Measurements from ENCODE around the gene CEP57L1.

Gene CEP57L1

DNA sequence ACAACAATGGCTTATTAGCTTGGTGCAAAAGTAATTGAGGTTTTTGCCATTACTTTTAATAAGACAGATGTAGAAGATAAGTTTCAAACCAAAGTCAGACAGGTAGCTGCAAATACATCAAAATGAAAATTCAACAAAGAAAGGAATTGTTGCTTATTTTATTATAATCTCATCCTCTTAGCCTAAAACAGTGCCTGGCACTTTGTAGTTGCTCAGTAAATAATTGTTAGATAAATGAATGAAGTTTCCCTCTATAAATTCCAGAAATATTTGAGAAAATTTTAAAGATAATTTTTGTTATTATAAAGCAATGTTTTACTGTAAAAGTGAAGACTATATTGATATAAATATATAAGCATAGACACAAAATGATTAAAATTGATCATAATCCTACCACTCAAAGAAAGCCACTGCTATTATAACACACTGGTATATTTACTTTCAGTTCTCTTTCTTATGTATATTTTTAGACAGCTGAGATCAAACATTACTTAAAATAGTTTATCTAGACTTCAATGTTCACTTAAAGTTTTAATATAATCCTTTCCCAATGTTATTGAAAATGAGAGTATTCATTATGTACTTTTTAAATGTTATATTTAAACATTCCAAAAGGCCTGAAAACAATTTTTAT lies 43.2 kb upstream of the CEP57L1 start:
- in situ Hi-C loops (cut with MboI; ENCODE audit: low sequenced_read_pairs, unreplicated experiment): no loop called here
- TF ChIP-seq, protein P1, sequence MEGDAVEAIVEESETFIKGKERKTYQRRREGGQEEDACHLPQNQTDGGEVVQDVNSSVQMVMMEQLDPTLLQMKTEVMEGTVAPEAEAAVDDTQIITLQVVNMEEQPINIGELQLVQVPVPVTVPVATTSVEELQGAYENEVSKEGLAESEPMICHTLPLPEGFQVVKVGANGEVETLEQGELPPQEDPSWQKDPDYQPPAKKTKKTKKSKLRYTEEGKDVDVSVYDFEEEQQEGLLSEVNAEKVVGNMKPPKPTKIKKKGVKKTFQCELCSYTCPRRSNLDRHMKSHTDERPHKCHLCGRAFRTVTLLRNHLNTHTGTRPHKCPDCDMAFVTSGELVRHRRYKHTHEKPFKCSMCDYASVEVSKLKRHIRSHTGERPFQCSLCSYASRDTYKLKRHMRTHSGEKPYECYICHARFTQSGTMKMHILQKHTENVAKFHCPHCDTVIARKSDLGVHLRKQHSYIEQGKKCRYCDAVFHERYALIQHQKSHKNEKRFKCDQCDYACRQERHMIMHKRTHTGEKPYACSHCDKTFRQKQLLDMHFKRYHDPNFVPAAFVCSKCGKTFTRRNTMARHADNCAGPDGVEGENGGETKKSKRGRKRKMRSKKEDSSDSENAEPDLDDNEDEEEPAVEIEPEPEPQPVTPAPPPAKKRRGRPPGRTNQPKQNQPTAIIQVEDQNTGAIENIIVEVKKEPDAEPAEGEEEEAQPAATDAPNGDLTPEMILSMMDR (IDR thresholded peaks at IDR 0.05; ENCODE audit: borderline replicate concordance, control extremely low read depth, extremely low read depth, insufficient read depth, missing control alignments): no peak
- no peak for DNase-seq (ENCODE audit: low spot score)

DNA sequence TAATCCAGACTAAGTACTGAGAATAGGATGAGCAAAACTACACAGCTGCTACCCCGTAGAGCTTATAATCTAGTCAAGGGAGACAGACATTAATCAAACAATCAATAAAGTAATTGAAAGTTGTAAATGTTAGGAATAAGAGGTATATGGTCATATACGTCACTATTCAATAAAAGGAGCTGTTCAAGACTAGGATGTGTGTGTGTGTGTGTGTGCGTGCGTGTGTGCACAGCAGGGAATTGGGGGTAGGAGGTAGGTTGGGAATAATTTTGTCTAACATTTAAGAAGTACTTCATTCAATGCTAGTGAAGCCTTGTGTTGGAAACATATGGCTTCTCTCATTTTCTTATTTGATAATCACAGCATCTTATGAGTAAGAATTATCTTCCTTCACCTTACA lies 42.5 kb upstream of the CEP57L1 start:
- in situ Hi-C loops (cut with MboI; ENCODE audit: low sequenced_read_pairs, unreplicated experiment): no loop called here
- TF ChIP-seq, protein P1 (IDR thresholded peaks at IDR 0.05; ENCODE audit: borderline replicate concordance, control extremely low read depth, extremely low read depth, insufficient read depth, missing control alignments): no peak
- DNase-seq (ENCODE audit: low spot score): no peak

DNA sequence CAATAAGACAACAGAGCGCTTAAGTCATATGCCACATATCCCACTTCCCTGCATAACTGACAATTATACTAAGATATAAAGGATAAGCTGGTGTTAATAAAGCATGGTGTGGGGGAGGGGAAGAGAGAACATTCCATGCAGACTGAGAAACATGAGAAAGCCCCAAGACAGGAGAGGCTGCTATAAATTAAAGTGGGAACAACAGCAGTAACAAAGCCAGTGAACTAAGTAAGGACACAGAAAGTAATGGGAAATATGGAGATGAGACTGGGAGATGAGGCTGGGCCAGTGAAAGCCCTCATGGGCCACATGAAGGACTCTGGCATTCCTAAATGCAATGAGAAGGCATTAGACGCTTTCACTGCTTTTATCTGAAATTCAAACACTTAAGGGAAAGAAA lies 42.0 kb upstream of the CEP57L1 start:
- TF ChIP-seq, protein P1 (IDR thresholded peaks at IDR 0.05; ENCODE audit: borderline replicate concordance, control extremely low read depth, extremely low read depth, insufficient read depth, missing control alignments): no peak
- in situ Hi-C loops (cut with MboI; ENCODE audit: low sequenced_read_pairs, unreplicated experiment): no loop called here
- DNase-seq (ENCODE audit: low spot score): no peak

DNA sequence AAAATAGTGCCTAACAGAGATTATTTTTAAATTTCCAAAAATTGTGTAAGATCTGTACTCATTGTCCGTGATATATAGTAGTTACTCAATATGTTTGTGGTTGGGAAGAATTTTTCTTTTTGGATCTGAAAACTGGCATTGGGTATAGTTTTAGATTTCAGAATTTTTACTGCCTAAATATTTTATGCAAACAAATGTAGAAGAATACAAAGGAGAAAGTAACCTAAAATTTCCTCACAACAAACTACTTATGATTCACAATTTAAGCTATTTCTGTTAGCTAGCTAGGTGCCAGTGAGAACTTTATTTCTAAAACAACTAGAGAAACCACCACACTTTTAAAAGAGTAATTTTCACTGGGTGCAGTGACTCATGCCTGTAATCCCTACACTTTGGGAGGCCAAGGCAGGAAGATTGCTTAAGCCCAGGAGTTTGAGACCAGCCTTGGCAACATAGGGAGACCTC lies 39.5 kb upstream of the CEP57L1 start:
- TF ChIP-seq, protein P1 (IDR thresholded peaks at IDR 0.05; ENCODE audit: borderline replicate concordance, control extremely low read depth, extremely low read depth, insufficient read depth, missing control alignments): no peak
- no peak for DNase-seq (ENCODE audit: low spot score)
- in situ Hi-C loops (cut with MboI; ENCODE audit: low sequenced_read_pairs, unreplicated experiment): no loop called here

DNA sequence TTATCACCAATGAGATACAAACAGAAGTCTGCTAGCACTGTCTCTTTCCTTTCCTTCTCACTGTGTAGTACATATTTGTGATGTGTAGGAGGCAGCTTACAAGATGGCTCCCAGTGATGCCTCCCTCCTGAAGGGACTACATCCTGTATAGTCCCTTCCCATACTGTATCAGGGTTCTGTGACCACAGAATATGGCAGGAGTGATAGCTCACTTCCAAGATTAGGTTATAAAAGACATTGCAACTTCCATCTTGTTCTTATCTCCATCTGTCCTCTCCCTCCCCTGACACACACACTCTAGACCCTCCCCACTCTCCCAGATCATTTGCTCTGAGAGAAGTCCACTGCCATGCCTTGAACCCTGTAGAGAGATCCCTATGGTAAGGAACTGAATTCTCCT lies 38.6 kb upstream of the CEP57L1 start:
- TF ChIP-seq, protein P1 (IDR thresholded peaks at IDR 0.05; ENCODE audit: borderline replicate concordance, control extremely low read depth, extremely low read depth, insufficient read depth, missing control alignments): no peak
- DNase-seq (ENCODE audit: low spot score): no peak
- in situ Hi-C loops (cut with MboI; ENCODE audit: low sequenced_read_pairs, unreplicated experiment): no loop called here

DNA sequence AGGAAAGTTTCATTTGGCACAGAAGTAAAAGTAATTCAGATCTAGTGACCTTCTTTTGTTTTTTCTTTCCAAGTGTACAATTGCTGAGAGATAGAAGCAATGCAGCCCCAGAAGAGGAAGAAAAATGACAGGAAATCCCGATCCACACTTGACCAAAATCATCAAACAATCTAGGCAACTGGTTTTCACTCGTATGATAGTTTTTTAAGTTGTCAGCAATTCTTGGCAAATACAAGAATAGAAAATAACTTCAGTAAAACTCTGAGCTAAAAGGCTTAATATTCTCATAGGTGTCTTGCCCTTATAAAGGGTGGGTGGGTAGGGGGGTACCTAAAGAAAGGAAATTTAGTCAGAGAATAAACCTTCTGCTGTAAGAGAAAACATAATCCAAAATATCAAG lies 36.7 kb upstream of the CEP57L1 start:
- TF ChIP-seq, protein P1 (IDR thresholded peaks at IDR 0.05; ENCODE audit: borderline replicate concordance, control extremely low read depth, extremely low read depth, insufficient read depth, missing control alignments): no peak
- DNase-seq (ENCODE audit: low spot score): no peak
- in situ Hi-C loops (cut with MboI; ENCODE audit: low sequenced_read_pairs, unreplicated experiment): no loop called here
